ENCODE data around the gene MED12L. TPM values are rescaled to one million over a fixed set of nuclear protein-coding genes. Genes with fewer than 3 reads are reported as not detected.
A peak's percentile ranks its signal among the peaks of the same experiment; 100 is the strongest.

MED12L gene
- total RNA-seq, 1 experiment from 2014 or later: 6.4 TPM

DNA sequence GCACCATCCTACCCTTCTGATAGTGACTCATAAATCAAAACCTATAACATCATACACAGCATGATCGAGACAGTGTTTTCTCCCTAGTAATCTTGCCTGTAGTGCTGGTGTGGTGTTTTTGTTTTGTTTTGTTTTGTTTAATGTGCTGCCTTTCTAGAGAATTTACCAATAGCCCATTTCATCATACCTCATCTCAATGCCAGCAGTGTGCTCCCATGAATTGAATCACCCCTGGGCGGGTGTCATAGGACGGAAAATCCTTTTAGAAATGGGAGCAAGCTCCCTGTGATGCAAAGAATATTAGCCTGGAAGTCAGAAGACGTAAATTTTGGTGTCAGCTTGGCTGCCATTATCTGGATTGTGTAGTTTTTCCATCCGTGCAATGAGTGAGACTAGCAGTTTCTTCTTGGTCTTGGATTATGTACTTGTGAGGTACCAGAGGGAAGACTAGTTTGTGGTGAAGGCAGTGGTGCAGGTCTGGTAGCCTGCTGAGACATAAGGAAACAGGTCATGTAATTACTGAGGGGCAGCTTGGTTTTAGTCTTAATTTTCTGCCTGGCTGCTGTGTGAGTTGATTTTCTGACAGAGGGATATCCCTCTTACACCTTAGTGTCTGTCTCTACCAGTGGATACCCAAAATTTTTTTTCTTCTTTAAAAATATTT lies 345.5 kb downstream of the MED12L start:
- CTCF ChIA-PET: interaction anchor here (0.8 to 1.6 kb wide), 2 partner anchors 9 to 488 kb away, joined by 3 to 6 read pairs; no protein-coding TSS in a partner anchor
- H3K4me3 ChIP-seq (replicated peaks in 1 of 2; ENCODE audit: low read depth in 1 of 2, low read length in 2 of 2): no peak overlapping the region
- no peak for ATAC-seq

DNA sequence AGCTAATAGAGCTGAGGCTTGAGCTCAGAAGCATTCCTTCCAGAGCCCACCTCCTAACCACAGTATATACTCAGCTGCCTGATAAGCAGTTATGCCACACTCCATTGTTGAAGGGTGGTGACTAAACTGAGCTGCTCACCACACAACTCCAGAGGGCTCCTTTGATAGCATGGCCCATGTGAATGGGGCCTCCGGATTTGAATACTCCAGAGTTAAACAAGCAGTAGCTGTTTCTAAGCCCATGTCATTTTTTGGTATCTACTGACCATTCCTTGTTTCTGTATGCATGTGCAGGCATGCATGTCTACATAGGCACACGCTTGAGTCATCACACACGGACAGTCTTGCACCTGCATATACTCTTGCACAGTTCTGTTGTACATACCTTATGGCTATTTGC lies 346.5 kb downstream of the MED12L start:
- no TSS peak for BruUV-seq (replicated peaks)
- no peak overlapping the region for H2AFZ ChIP-seq (ENCODE audit: low read depth, low read length, poor library complexity, severe bottlenecking)
- H3K27ac ChIP-seq (ENCODE audit: low read depth, low read length): no peak overlapping the region
- H3K4me3 ChIP-seq (replicated peaks in 1 of 2; ENCODE audit: low read depth in 1 of 2, low read length in 2 of 2): no peak overlapping the region
- DNase-seq (ENCODE audit: low read depth, low spot score): no peak
- H3K4me1 ChIP-seq (ENCODE audit: control insufficient read depth in 1 of 2, insufficient read depth in 2 of 2, low read length in 2 of 2): peaks cover 0 to 3% of the 10 kb centered on the region in 2 experiments; a peak in 1 of 4 replicates
- H3K4me2 ChIP-seq (ENCODE audit: low read length): no peak overlapping the region
- ATAC-seq: peak; percentile 32; the same call in 1 of the 2 replicates
- H3K9me2 ChIP-seq (ENCODE audit: insufficient read depth): no peaks in the 10 kb centered on the region
- H3K9me3 ChIP-seq (ENCODE audit: control insufficient read depth in 1 of 2, insufficient read depth in 1 of 2, low read depth in 1 of 2, low read length in 2 of 2): no peaks in the 10 kb centered on the region
- H3K9ac ChIP-seq (ENCODE audit: low read length): no peak overlapping the region
- no peaks in the 10 kb centered on the region for H3K27me3 ChIP-seq (ENCODE audit: insufficient read depth, low read length)
- intact Hi-C loops (cut with micrococcal nuclease): no loop called here
- ChIA-PET POLR2A (no interaction called here), RAD21 (ENCODE audit: low non-redundant PET in 1 of 2, low total read pairs in 2 of 2, uncharacterized antibody in 2 of 2, unreplicated experiment in 2 of 2) (no interaction called here), CTCF (interaction anchor here (0.8 to 1.6 kb wide), 2 partner anchors 8 to 487 kb away, joined by 3 to 6 read pairs; no protein-coding TSS in a partner anchor)
- no peaks in the 10 kb centered on the region for H3K36me3 ChIP-seq (ENCODE audit: control insufficient read depth in 1 of 2, insufficient read depth in 2 of 2, low read length in 2 of 2)
- H3K79me2 ChIP-seq (ENCODE audit: insufficient read depth, low read length): no peaks in the 10 kb centered on the region
- no peaks in the 10 kb centered on the region for H4K20me1 ChIP-seq (ENCODE audit: insufficient read depth)
- TF ChIP-seq FOSL1 (IDR thresholded peaks at IDR 0.05; ENCODE audit: low read depth) (no peak), CBX3 (IDR thresholded peaks at IDR 0.05; ENCODE audit: low read depth) (no peak), POLR2A (IDR thresholded peaks at IDR 0.05; ENCODE audit: borderline replicate concordance, extremely low read depth, insufficient read depth, insufficient read length) (no peak), POLR2AphosphoS5 (IDR thresholded peaks at IDR 0.05; ENCODE audit: low read depth, low read length) (no peak), JUND (IDR thresholded peaks at IDR 0.05) (no peak), CEBPB (IDR thresholded peaks at IDR 0.05; ENCODE audit: low read depth) (no peak), EGR1 (IDR thresholded peaks at IDR 0.05; ENCODE audit: low read depth) (no peak), YY1 (IDR thresholded peaks at IDR 0.05; ENCODE audit: extremely low read depth, insufficient replicate concordance, low read depth, low read length) (no peak), ZNF274 (IDR thresholded peaks at IDR 0.05; ENCODE audit: low read depth, low read length) (no peak)
- TF ChIP-seq, protein P1, sequence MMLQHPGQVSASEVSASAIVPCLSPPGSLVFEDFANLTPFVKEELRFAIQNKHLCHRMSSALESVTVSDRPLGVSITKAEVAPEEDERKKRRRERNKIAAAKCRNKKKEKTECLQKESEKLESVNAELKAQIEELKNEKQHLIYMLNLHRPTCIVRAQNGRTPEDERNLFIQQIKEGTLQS (IDR thresholded peaks at IDR 0.05): no peak
- TF ChIP-seq, protein P2, sequence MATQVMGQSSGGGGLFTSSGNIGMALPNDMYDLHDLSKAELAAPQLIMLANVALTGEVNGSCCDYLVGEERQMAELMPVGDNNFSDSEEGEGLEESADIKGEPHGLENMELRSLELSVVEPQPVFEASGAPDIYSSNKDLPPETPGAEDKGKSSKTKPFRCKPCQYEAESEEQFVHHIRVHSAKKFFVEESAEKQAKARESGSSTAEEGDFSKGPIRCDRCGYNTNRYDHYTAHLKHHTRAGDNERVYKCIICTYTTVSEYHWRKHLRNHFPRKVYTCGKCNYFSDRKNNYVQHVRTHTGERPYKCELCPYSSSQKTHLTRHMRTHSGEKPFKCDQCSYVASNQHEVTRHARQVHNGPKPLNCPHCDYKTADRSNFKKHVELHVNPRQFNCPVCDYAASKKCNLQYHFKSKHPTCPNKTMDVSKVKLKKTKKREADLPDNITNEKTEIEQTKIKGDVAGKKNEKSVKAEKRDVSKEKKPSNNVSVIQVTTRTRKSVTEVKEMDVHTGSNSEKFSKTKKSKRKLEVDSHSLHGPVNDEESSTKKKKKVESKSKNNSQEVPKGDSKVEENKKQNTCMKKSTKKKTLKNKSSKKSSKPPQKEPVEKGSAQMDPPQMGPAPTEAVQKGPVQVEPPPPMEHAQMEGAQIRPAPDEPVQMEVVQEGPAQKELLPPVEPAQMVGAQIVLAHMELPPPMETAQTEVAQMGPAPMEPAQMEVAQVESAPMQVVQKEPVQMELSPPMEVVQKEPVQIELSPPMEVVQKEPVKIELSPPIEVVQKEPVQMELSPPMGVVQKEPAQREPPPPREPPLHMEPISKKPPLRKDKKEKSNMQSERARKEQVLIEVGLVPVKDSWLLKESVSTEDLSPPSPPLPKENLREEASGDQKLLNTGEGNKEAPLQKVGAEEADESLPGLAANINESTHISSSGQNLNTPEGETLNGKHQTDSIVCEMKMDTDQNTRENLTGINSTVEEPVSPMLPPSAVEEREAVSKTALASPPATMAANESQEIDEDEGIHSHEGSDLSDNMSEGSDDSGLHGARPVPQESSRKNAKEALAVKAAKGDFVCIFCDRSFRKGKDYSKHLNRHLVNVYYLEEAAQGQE (IDR thresholded peaks at IDR 0.05; ENCODE audit: low read depth): no peak

More for the DNA sequence above, 345.5 kb downstream of the MED12L start:
- H3K27me3 ChIP-seq (ENCODE audit: insufficient read depth, low read length): no peaks in the 10 kb centered on the region
- H3K9me3 ChIP-seq (ENCODE audit: control insufficient read depth in 1 of 2, insufficient read depth in 1 of 2, low read depth in 1 of 2, low read length in 2 of 2): no peaks in the 10 kb centered on the region
- DNase-seq (ENCODE audit: low read depth, low spot score): no peak
- H3K9ac ChIP-seq (ENCODE audit: low read length): no peak overlapping the region
- H3K4me2 ChIP-seq (ENCODE audit: low read length): no peak overlapping the region
- H3K79me2 ChIP-seq (ENCODE audit: insufficient read depth, low read length): no peaks in the 10 kb centered on the region
- no peaks in the 10 kb centered on the region for H4K20me1 ChIP-seq (ENCODE audit: insufficient read depth)
- RAD21 ChIA-PET (ENCODE audit: low non-redundant PET in 1 of 2, low total read pairs in 2 of 2, uncharacterized antibody in 2 of 2, unreplicated experiment in 2 of 2): no interaction called here
- BruUV-seq (replicated peaks): no TSS peak
- H2AFZ ChIP-seq (ENCODE audit: low read depth, low read length, poor library complexity, severe bottlenecking): no peak overlapping the region
- intact Hi-C loops (cut with micrococcal nuclease): no loop called here
- POLR2A ChIA-PET: no interaction called here
- TF ChIP-seq CBX3 (IDR thresholded peaks at IDR 0.05; ENCODE audit: low read depth): no peak
- TF ChIP-seq ZFX (IDR thresholded peaks at IDR 0.05): no peak
- no peak for TF ChIP-seq TCF7L2 (IDR thresholded peaks at IDR 0.05; ENCODE audit: borderline replicate concordance, extremely low read depth, insufficient read depth, insufficient read length)
- no peak for TF ChIP-seq RAD21 (IDR thresholded peaks at IDR 0.05; ENCODE audit: low read depth)
- H3K4me1 ChIP-seq (ENCODE audit: control insufficient read depth in 1 of 2, insufficient read depth in 2 of 2, low read length in 2 of 2): peaks cover 0 to 5% of the 10 kb centered on the region in 2 experiments; a peak in 1 of 4 replicates
- H3K36me3 ChIP-seq (ENCODE audit: control insufficient read depth in 1 of 2, insufficient read depth in 2 of 2, low read length in 2 of 2): no peaks in the 10 kb centered on the region
- H3K9me2 ChIP-seq (ENCODE audit: insufficient read depth): no peaks in the 10 kb centered on the region
- no peak overlapping the region for H3K27ac ChIP-seq (ENCODE audit: low read depth, low read length)
